GM21447 (cell line): Measurements from ENCODE around the gene SDC1.
A peak's percentile ranks its signal among the peaks of the same experiment; 100 is the strongest.

Experiments
- ATAC-seq: cut with Tn5 transposase; IDR thresholded peaks from one replicate; pipeline ENCODE4 v1.9.1; 2021; ENCODE audit not compliant: unreplicated experiment

The SDC1 gene

DNA sequence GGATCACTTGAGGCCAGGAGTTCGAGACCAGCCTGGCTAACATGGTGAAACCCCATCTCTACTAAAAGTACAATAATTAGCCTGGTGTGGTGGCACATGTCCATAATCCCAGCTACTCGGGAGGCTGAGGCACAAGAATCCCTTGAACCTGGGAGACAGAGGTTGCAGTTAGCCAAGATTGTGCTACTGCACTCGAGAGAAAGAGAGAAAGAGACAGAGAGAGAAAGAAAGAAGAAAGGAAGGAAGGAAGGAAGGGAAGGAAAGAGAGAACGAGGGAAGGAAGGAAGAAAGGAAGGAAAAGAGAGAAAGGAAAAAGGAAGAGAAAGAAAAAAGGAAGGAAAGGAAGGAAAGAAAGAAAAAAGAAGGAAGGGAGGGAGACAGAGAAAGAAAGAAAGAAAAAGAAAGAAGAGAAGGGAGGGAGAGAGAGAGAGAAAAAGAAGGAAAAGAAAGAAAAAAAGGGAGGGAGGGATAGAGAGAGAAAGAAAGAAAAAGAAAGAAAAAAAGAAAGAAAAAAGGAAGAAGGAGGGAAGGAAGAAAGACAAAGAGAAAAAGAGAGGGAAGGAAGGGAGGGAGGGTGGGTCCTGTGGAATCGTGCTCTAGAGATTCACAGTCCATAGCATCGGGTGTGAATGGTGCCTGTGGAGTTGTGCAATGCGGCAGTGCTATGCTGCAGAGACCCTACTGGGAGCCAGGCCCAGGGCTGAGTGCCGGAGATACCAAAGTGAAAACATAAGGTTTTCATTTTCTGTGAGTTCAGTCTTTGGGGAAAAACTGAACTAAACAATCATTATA, 4.6 kb upstream of the SDC1 start:
- no peak for ATAC-seq

DNA sequence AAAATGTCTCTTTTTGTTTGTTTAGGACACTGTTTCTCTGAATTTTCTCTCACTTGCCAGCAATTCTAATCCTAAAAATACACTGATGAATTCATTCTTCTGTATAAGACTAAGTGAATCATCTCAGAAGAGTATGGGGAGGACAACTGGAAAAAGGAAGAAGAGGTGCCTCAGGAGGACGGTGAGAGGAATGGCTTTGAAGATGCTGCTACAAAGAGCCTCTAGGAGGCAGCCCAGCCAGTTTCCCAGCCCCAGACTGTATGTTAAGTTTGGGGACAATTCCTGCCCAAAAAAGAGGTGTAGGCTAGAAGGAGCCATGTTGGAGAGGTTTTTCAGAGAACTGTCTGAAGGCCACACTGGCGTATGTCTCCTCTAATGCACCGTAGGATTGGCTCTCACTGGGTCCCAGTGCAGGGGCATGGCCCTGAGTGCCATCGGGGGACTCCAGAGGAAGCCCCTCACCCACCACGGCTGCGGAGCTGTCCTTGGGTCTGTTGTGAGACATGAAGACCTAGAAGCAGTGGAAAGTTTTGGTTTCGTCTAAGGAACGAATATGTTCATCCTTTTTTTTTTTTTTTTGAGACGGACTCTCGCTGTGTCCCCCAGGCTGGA, 3.1 kb upstream of the SDC1 start:
- no peak for ATAC-seq

DNA sequence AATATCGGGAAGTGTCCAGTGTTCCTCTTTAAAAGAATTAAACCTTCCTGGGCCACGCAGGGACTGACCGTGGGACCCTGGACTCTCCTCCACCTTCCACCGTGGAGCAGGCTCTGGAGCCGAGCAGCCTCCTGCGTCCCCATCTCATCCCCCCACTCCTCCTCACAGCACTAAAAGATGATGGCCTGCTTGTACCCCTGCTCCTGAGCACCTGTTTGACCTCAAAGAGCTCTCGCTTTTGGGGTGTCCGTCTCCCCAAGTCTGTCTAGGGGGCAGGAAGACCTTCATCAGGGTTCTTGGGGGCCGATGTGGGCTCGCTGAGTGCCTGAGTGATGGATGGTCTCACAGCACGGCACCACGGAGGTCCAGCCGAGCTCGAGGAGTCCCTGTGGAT, 1.2 kb upstream of the SDC1 start:
- ATAC-seq = no peak

DNA sequence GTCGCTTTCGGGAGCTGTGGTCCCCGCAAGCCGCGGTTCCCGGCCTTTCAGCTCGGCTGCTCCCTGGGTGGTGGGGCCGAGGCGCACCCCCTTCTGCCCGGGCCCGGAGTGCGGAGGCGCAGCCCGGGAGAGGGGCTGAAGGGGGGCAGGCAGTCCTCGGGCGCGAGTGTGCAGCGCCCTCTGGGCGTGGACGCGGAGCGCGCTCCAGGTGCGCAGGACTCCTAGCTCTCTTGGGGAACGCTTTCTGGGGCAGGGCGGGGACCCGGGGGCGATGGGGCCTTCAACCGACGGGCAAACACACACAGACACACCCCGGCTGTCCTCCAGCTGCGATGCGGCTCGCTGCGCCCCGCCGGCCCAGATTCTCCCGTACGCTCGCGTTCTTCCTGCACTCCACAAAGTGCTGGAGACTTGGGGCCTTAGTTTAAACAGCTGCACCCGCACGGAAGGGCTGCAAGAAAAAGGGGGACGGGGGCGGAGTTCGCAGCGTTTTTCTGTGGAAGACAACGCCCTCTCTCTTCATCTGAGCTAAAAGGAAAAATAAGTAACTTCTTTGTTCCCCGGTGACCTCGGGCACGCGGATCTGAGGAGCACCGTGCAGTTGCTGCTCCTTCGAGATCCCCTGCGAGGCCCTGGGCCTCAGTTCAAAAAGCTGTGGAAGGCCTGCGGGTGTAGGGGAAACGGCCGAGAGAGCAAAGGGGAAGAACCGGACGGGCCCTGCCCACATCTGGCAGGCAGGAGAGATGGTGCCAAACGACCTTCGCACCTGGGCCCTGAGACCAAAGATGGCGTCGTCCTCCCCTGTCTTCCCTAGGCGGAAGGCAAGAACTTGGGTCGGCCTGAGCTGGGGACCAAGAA, 593 bp upstream of the SDC1 start:
- ATAC-seq = peak; percentile 60

DNA sequence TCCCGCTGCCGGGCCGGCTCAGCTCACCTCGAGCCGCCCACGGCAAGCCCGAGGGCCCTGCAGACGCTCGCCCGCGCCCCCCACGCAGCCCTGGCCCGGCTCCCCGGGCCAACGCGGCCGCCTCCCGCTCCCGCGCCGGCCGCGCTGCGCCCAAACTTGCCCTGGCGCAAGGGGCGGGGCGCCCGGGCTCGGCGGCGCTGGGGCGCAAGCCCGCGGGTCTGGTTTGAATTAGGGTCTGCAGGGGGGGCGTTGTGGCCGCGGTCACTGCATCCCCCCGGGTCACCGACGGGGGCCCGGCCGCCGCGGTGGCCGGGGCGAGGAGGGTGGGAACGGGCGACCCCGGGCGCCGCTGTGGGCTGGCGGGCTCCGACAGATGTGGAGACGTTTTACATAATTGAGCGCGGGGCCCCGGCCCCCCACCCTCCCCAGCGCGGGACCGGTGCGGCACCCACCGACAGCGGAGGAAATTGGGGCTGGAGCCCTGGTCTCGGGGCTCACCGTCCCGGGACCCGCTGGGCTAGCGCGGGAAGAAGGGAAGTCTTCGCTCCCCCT, 690 bp downstream of the SDC1 start:
- ATAC-seq = peak; percentile 1

DNA sequence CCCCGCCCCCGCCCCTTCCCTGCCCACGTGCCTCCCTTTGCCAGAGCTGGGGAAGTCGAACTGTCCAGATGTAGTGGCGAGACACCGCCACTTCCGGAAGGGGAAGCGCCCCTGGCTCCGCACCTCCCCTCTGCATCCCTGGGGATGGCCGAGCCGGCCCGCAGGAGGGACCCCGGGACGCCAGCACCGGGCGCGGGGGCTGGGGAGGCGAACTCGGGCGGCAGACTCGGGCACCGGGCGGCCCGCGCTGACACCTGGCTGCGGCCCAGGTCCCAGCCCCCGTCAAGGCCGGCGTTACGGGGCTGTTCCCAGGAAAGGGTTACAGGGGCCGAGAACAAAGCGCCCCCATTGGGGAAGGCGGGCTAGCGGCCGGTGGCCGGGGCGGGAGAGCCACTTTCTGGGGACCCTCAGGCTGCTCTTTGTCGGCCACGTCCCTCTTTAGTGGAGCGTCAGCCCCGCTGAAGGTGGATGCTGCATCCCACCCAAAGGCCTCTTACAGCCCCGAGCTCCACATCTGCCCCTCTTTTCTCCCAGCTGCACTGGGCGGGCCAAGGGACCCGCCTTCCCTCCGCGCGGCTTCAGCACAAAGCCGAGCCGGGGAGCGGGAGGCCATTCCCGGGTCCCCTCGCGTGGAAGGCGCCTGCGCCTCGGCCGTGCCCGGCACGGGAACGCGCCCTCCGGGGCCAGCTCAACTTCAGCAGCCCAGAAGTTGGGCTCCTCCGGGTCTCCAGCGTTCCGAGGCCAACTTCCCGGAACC, 1.3 kb downstream of the SDC1 start:
- ATAC-seq = no peak

DNA sequence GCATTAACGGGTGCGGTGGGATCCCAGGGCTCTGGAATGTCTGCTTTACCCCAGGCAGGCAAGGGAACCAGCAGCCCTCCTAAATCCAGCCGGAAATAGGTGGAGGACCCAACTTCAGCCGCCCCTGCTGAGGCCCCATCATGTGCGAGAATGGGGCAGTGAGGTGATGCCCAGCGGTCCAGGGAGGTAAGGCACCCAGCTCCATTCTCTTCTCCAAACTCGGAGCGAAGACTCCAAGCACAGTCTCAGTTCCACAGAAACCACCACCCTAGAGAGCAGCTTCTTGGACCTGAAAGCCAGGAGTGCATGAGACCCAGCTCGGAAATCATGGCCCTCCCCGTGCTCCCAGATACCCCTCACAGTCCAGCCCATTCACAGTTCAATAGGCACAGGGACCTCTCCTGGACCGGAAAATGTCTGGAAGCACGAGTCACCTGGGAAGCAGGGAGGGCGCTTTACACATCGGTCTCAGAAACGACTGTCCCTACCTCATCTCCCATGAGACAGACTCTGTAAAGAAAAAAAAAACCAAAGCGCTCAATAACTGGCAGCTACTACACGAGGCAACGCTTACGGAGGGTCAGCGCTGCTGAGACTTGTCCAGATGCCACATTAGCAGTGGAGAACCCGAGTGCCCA, 2.0 kb downstream of the SDC1 start:
- ATAC-seq = no peak

DNA sequence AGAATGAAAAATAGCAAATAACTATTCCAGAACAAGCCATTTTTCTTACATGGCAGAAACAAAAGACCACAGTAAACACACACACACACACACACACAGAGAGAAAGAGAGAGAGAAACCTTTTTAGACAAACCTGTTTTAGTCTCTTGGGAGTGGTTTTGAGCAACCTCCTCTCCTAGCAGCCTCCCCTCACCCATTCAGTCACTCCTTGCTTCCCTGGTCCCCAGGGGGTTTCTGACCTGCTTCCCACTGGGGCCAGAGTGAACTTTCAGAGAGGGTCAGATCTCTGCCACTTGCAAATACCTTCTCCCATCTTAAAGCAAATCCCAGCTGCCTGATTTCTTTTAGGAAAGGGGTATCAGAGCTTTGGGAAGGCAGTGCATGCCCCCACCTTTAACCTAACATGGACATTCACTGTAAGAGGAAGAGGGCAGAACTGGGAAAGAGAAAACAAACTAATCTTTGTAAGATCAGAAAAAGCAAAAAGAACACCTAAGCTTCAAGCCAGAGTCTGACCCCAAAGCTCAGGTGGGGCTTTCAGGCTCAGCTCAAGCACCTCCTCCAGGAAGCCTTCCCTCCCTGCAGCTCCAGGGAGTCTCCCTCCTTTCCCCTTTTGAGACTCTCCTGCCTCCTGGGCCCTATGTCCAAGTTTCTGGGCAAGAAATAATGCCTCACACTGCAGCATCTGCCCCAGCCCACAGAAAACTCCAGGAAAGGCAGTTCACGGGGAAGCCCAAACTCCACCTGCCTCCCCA, 2.7 kb downstream of the SDC1 start:
- ATAC-seq = no peak

DNA sequence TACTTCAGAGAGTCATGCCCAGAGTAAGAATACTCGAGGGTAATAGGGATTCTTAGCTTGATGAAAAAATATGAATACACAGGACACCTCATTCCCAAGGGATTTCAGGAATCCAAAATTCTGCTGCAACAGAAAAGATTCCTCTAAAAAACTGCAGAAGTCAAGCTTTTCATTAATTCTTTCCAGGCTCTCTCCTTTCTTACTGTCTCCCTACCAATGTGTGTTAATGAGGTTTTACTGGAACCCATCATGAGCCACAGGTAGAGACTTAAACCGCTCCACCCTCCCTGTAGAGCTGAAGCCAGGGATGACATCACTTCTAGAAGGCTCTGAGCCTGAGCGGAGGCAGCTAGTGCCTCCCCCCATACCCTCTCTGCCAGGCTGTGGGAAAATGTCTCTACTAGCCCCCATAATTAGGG, 3.4 kb downstream of the SDC1 start:
- no peak for ATAC-seq

DNA sequence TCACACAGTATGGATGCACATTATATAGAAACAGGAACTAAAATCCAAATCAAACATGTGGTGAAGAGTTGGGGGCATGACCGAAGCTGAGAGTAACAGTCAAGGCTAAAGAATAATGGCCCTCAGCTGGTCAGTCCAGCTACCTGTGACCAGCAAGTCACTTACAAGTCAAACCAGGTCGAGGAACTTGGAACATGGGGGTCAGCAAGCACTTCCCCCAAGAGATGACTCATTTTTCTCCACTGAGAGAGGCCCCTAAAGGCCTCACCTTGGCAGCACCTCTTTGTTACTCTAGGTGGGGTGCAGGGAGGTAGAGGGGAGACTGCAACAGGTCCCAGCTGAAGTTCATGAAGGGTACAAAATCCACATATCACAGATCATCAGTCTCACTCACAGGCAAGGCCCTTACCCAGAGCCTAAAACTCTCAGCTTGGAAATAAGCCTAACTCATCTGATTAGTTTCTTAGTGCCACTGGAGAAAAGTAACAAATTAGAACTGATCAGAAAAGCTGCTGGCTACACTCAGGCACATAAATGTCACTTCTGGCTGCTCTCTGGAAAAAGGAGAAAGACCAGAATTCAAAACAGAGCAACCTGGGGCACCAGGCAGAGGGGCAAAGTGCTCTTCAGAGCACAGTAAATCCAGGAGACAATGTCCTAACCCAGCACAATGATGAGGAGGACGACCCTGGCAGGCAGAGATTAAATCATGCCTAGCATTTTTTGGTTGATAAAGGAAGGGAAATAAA, 4.0 kb downstream of the SDC1 start:
- ATAC-seq = no peak

DNA sequence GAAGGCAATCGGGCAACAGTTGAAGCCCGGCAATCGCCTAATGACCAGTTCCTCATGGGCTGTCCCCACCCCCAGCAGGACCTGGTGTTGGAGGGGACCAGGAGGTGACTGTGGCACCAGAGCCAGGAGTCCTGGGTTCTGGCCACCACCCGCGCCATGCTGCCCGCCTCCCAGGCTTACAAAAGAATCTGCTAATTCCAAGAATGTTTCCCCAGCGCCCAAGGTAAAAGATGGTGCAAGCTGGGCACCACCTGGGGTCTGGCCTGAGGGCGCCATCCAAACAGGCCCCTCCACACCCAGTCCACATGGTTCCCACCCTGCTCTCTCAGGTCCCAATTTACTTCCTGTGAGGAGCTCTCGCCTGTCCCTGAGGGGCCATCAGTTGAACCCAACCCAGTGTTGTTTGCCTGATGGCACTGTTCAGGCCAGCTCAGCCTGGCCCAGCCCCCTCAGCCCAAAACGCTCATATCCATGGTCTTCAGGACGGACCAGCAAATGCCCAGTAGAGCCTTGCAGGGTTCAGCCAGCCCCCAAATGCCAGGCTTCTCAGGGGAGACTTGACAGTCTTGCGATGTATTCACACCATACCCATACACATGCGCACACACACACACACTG, 5.1 kb downstream of the SDC1 start:
- no peak for ATAC-seq

DNA sequence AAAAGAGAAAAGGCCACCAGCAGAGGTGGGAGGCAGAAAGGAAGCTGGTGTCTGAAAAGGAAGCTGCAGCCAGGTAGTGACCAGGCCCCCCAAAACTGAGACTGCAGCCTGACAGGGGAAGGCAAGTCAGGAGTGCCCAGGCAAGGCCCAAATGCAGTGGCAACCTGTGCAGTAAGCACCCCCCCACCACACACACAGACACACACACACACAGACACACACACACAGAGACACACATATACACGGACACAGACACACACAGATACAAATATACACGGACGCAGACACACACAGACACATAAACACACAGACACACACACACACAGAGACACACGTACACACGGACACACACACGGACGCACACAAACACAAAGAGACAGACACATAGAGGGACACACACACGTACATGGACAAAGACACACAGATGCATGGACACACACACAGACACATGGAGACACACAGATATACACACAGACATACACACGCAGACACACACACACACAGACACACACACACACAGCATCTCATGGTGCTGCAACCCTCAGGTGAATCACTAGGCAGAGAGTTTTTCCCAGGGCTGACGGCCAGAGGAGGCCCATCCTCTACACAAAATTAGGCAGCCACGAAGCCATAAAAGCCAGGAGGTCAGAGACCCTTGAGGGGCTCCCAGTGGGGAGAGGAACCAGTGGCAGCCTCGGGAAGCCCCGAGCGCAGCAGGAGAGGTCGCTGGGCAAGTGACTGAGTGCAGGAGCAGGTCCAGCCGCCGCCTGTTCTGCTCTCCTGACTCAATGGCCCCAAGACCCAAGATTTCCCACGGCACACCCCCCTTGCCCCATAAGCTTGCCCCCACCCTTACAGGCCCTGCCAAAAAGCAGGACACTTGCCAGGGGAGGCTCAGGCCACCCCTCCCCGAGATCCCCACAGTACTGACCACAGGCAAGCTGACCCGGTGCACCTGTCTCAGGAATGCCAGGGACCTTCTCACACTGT, 6.3 kb downstream of the SDC1 start:
- no peak for ATAC-seq

DNA sequence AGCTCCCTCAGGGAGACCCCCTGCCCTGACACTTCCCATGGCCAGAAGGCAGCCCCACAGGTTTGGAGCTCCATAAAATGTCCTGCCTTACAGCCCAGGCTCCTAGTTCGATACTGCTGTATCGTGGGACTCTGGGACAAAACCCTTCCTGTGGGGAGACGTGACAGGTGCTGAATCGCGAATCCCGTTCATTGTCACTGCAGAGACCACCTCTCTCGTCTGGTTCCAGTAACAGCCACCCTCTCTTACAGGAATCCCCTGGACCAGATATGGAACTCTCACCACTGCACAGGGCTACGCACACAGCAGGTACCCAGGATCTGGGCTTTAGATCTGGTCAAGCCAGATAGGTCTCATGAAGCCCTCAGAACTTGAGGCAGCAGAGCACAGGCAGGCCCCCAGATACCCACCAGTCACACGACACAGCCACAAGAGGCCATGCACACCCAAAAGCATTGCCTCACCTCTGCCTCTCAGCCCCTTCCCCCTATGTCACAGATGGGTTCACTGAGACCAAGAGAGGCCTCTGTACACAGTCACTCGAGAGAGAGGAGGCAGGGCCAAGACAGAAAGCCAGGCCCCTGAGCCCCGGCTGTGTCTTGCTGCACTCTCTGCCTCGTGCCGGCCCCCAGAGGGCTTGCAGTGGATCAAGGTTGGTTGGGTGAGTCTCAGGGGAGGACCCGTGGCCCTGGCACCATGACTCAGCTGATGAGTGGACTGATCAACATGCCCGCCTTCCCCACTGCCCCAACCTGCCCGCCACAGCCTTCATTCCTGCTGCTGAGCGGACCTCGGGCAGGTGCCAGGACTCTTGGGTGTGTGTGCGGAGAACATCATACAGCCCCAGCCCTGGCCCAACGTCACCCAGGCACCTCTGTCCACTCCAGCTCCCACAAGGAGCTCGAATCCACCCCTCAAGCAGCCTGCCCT, 7.6 kb downstream of the SDC1 start:
- no peak for ATAC-seq

DNA sequence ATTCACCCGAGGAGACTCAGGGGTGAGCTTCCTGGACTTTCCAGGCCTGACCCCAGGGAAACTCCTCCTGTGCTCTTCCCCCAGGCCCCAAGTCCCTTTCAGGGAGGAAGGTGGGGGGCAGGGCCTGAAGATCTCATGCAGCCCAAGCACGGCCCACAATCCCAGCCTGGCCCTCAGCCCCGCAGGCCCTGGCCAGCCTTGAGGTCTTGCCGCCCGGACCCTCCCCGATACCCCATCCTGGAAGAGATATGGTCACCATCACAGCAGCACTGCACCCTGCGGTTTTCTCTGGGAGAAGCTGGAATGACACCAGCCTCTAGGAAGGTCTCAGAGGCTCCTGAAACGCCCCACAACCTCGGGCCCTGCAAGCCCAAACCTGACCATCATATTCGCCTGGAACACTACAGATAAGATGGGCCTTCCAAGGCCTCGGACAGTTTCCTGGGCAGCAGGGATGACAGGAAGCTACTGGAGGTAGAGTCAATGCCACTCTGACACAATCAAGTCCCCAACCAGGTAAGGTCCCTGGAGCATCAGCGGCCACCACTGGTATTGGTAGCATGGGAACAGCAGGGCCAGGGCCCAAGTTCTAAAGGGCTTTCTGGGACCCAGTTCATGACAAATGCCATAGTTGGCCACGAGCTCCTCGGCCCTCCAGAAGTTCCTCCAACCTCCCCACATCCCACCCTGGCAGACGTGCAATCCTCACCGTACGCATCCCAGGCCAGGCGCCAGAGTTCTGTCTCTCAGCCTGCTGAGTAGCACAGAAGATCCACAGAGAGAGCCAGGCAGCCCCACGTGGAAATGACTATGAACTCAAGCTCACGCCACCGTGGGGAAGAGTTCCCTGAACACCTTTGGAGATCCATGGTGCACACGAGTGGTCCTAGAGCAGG, 8.6 kb downstream of the SDC1 start:
- no peak for ATAC-seq
